Medulla oblongata (tissue), 1 donor: ENCODE measurements around the gene SYNGR1.

Experiments
- DNase-seq: peaks from one replicate; pipeline ENCODE4 v3.0.0-alpha.2; 2015; ENCODE audit errors: extremely low spot score

SYNGR1 gene

GRCh38 chr22:39429916-39430575, 80.3 kb downstream of the SYNGR1 start:
- DNase-seq: no peak

DNA sequence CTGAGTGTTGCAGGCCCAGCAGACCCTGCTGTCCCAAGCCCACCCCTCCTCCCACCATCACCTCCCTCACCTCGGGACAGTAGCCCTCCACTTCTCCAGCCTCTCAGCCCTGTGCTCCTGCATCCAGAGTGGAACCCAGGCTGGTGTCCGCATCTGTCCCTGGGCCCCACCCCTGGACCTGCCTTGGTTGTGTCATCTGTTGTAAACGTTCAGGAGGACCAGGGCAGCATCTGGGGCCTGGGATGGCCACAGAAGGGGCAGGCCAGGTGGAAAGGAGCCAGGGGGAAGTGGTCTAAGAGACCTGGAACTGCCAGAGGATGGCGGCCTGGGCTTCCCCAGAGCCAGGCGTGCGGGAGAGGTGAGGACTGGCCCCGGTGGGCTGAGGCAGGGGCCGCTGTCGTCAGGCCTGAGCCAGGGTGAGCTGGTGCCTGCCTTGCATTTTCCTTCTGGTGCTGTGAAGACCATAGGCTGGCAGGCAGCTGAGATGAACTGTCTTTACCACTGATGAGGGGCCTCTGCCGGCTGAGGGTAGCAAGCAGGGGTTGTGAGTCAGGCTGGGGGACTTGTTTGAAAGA, 80.9 kb downstream of the SYNGR1 start:
- no peak for DNase-seq

DNA sequence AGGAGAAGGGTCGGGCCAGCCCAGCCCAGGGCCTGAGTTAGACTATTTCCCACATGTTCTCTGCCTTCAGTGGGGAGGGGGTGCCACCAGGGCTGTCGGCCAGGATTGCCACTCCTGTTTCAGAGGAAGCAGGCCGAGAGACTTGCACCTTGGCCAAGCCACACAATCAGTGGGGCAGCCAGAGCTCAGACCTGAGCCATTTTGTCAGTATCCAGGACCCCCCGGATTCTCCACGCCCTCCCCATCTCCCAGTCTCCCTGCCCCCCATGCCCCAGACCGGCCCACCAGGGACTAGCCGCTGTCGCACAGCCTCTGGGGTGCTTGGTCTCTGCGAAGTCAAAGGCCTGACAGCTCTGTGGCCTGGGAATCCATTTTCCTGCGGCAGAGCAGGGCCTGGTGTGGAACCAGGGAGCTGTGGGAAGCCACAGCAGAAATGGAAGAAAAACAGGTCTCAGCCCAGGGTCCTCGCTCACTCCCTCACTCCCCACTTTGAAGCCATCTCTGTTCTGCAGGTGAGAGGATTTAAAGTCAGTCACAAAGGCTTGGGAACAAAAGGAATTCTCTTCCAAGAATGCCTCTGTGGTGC, 81.5 kb downstream of the SYNGR1 start:
- no peak for DNase-seq

- no peak for DNase-seq
These were observed 82.0 kb downstream of the SYNGR1 start for GRCh38 chr22:39431821-39432251.

DNA sequence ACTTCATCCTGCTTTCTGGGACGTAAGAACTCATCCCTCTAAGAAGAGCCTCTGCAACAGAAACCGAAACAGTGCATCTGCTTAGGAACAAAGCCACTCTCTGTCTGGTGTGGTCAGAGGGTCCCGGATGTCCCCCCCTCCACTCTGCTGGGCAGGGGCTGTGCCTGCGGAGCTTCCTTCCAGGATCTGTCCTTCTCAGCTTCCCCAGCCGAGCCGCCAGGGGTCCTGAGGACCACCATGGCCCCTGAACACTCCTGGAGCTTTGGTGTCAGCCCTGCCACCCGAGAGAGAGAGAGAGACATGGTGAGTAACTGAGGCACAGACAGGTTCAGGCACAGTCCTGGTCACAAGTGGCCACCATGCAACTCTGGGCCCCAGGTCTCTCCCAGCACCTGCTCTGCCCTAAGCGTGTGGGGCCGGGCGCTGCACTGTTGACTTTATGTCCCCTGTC, 82.6 kb downstream of the SYNGR1 start:
- DNase-seq: no peak

DNA sequence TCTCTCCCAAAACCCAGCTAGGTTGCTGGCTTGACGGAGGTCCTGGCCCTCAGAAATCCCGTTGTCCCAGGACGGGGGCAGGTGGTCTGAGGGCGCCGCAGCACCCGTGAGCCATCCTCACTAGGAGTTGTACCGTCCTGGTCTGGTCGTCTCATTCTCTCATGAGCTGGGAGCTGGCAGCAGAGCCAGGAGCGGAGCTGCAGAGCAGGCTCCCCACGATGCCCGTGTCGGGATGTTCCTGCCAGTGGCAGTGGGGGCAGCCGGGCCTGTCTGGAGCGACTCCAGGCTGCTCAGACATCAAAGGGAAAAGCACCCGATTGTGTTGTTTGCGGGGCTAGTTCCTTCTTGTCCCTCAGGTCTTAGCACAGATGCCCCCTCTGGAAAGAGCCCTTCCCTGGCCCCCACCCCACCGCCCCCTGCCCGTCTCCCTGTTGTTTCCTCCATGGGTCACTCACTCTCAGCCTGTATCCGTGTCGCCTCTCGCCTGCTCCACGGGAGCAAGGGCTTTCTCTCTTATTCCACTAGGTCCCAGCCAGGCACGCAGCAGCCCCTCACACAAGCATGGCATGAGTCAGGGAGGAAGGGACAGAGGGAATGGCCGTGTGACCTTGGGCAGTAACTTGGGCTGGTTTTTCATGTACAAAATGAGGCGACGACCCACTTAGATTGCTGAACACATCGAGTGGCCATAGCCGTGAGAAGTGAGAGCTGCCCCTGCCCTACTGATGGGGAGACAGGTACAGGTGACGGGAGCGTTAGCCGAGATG, 83.9 kb downstream of the SYNGR1 start:
- peak; percentile 77 for DNase-seq

DNA sequence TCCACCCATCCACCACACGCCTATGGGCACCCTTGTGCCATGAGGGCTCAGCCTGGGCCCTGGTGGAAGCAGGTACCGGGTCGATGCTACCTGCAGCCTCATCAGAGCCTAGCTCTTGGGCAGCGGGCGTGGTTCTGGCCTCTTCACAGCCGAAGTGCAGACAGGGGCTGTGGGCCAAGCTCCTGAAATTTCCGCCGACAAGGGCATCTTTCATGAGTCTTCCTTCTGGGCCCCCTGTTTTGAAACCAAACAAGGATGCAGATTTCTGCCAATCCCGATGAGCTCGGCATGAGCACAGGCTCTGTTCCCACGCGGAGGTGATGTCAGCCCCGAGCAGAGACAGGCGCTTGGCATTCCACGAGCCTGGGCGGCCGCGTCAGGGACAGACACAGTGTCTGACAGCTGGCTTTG, 84.5 kb downstream of the SYNGR1 start:
- peak; percentile 84 for DNase-seq

DNA sequence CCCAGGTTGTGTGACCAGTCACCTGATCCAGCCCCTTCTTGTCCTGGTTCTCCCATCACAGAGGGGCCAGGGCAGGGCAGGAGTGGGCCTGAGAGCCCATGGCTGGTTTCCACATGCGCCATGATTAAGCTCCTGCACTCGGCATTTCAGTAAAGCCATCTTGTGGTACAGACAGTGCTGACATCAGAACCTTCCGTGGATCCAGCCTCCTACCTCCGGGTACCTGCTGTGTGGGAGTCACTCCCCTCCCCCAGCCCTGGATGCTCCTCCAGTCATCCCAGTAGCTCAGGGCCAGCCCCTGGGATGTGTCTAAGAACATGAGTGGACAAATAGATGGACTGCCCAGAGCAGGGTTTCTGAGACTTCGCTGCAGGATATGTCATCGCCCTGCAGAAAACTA, 84.9 kb downstream of the SYNGR1 start:
- no peak for DNase-seq
